Hematopoietic multipotent progenitor cell treated with erythropoietin and hydrocortisone succinate and interleukin-3 and kit ligand, for 15 days (in vitro differentiated cells): ENCODE measurements around the gene GCNA.
A peak's percentile ranks its signal among the peaks of the same experiment; 100 is the strongest.

ENCODE experiments used
- DNase-seq: peaks from one replicate; pipeline ENCODE4 v3.0.0-alpha.2; 2015; ENCODE audit warnings: low spot score

GCNA gene

GRCh38 chrX:71616672-71617529 is 38.7 kb downstream of the GCNA start:
- no peak for DNase-seq

DNA sequence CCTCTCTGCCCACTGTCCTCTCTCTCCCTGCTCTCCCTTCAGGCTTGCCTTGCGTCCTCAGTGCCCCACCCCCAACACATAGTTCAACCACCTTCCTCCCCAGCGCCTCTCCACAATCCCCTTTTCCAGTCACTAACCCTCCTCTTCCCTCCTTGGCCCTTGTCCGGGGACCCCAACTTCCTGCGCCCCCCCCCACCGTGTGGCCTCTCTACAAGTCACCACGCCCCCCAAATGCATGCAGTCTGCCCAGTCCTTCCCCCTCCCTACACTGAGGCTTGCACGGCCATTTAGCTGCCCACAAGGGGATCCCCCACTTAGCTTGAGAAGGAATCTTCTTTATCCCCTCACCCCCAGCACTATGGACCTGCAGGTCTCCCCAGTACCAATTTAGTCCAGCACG is 39.5 kb downstream of the GCNA start:
- no peak for DNase-seq

GRCh38 chrX:71618303-71618721 is 40.1 kb downstream of the GCNA start, which contains the start of gene CXCR3:
TSS of gene CXCR3 (minus strand) at chrX:71618511. CDS start at chrX:71618449, 62 bp downstream.
- no peak for DNase-seq

GRCh38 chrX:71618787-71619186 is 40.5 kb downstream of the GCNA start:
- DNase-seq, result no peak

DNA sequence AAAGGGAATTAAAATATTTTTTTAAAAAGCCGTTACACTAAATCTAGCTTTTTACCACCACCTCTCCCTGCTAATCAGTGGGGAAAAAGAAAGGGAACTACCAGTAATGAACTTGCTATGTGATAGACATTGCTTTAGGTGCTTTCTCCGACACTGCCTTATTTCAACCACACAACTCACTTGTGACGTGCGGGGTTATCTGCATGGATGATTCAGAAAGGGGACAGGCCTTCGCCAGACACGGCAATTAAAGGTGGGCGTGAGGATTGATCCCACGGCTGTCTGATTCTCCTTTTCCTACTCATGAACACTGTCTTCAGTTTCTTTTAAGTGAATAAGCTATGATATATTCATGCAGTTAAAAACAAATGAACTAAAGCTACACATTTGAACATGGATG is 41.0 kb downstream of the GCNA start:
- no peak for DNase-seq

GRCh38 chrX:71619986-71620385 is 41.7 kb downstream of the GCNA start:
- no peak for DNase-seq

DNA sequence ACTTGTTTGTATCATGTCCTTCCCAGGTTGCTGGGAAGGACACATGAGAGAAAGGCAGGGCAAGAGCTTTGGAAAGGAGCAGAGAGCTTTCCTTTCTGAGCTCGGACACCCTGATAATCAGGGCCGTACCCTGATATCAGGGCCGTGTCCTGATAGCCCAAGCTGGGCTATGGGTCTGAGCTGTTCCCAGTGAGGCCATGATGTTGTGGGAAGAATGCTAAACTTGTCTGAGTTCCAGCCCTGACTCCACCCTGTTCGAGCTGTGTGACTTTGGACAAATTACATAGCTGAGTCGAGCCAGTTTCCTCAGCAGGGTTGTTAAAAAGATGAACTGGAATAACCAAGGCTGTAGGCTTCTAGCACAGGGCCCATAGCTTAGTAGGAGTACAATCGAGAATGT is 43.4 kb downstream of the GCNA start:
- no peak for DNase-seq

- DNase-seq, result no peak
Measured at GRCh38 chrX:71622032-71622575, 43.9 kb downstream of the GCNA start.

DNA sequence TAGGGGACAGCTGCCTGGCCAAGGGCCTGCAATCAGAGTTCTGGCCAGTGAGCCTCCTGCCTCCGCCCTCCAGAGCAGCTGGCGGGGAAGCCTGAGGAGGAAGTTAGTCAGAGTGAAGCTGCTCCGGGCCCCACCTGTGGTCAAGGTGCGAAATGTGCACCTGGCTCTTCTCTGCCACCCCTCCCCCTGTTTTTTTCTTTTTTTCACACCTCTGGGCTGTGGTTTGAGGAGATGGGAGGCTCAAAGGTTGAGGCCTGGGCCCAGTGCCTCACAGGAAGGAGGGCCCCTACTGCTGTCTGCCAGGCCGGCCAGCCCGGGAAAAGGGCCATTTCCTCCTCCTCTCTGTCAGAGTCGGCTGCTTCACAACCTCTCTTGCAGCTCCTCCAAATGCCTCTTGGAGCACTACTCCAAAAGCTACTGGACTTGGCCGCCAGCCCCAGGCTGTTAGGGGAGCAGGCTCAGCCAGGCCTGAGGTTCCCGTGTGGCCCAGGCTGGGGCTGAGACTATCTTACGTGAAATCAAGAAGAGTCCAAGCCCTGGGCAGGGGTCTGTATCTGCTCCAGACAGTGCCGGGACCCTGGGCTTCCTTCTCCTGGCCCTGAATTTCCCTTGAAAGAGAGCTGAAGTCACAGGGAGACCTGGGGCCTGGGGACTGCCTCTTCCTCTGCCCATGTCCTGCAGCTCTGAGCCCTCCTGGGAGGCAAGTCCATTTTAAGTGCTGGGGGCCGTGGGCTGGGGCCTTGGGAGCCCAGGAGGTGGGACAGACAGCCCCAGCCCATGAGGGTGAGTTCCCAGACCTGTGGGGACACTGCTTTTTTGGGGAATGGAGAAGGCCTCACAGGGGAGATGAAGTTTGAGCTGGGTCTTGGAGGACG is 44.6 kb downstream of the GCNA start:
- peak; percentile 40 for DNase-seq

DNA sequence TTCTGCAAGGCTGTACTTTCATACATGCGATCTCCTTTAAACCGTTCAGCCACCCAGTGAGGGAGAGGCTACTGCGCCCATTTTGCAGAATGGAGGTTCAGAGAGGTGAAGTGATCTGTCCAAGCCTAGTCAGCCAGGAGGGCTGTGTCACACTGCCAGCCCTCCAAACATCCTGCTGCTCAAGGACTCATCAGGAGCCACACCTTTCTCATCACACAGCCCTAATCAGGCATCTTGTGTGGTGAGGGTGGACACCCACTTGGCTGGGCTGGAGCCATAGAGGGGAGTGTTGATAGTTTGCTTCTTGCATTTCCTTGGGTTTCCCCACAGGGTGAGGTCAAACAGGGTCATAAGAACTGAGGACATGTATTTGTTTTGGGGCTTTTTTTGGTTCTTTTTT is 45.5 kb downstream of the GCNA start:
- peak; percentile 63 for DNase-seq

DNA sequence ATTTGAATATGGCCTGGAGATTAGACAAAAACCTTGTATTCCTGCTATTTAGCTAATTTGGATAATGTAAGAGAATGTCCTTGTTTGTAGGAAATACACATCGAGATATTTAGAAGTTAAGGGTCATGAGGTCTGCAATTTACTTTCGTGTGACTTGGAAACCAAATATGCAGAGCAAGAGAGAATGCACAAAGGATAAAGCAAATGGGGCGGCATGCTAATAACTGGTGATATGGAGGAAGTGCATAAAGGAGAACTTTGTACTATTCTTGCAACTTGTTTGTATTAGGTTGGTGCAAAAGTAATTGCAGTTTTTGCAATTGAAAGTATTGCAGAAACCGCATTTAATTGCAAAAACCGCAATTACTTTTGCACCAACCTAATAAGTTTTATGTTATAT is 47.2 kb downstream of the GCNA start:
- DNase-seq, result no peak

GRCh38 chrX:71626576-71626975 is 48.3 kb downstream of the GCNA start:
- no peak for DNase-seq

DNA sequence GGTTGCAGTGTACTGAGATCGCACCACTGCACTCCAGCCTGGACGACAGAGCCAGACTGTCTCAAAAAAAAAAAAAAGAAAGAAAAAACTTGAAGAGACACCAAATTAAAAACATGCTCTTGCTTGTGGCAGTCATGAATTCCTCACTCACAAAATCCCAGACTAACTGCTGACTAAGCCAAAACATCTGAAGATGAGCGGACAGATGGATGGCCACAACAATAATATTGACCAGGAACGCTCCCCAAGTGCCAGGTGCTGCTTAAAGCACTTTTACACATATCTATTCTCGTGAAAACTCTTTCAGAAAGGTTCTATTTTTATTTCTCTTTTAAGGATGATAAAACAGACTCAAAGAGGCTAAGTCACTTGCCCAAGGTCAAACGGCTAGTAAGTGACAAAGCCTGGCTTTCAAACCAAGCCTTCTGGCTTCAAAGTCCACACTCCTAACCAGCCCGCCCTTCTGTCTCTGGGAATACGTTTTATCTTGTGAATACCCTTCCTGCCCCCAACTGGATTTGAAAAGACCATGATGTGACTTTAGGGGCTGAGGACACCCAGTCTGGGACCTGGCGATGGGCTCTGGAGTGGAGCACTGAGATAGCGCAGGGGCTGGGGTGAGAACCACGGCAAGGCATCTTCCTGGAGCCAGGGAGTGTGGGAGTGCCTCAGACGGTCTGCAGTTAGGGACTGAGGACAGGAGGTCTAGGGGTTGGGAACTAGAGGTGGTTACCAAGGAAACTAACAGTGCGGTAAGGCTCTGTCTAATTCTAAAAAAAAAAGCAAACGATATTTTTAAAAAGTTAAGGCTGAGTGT is 49.6 kb downstream of the GCNA start:
- DNase-seq, result no peak

GRCh38 chrX:71629467-71629866 is 51.2 kb downstream of the GCNA start:
- DNase-seq, result no peak

DNA sequence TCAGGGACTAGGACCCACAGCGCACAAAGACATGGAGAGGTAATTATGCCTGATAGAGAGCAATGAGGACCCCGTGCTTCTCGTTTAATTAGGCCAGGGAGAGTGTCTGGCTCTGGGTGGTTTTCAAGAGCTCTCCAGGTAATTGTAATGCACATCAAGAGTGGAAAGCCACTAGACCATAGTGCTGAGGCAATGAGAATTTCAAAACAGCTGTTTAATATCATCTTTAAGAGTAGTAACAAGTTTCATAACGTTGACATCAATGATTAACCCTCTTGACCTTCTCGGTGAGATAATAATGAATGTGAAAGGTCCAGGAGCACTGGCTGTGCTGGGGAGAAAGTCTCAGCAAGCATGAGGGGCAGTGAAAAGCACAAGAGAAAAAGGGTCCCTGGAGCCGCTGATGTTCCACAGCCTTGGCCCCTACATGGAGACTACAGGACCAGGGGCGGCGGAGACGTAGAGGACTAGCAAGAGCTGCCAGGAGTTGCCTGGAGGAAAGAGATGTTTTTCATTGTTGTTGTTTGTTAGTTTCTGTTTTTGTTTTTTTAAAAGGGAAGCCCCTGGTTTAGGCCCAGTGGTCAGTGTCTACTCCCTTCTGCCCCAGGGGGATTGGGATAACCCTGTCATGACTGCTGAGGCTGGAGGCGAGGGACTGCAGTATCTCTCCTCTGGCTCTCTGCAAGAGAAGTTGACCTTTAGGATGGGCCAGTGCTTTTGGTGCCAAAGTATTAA is 54.9 kb downstream of the GCNA start:
- no peak for DNase-seq

DNA sequence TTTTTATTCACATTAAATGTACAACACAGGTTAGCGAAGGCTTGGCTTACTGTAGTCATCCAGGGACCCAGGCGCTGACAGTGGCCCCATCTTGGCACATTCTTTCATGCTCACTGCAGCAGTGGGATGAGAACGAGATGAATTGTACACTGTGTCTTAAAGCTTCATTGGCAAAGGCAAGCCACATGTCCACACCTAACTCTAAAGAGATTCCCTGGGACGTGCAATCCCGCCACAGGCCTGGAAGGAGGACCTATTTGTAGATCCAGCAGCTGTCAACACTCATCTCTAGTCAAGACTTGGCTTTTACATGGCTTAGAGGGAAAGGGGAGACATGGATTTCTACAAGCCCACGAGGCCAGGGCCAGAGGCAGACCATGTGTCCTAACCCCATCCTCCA is 56.1 kb downstream of the GCNA start:
- no peak for DNase-seq

- peak; percentile 18 for DNase-seq
Measured at GRCh38 chrX:71636438-71637252, 58.4 kb downstream of the GCNA start.

- no peak for DNase-seq
Measured at GRCh38 chrX:71637253-71637618, 59.0 kb downstream of the GCNA start.

DNA sequence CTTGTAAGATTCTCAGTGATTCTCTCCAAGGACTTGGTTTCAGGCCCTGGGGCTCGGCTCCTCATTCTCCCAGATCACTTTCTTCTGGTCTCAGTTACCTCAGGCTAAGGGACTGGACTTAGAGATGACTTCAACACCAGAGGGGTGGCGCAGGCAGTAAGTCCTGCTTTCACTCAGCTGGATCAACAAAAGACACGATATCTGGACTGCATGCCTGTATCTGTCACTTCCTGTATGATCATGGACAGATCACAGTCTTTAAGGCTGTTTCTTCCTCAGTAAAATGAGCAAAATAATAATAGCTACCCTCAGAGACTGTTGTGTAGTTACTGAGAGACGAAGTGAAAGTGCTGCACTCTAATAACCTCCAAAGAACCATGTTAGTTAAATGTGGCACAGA is 59.6 kb downstream of the GCNA start:
- DNase-seq, result no peak

DNA sequence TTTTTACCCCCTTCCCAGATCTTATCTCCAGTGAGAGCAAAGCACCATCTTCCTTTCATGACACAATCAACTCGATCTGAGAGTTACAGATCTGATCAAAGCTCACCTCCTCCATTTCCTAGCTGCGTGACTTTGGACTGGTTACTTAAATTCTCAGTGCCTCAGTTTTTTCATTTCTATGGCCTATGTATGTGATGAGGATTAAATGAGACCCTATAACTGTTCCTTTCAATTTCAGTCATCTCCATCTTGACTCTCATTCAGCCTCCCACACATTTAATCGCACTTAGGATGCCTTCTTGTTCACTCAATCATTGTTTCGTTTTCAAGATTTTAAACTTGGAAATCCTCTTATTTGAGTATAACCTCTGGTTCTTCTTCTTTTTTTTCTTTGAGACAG is 60.2 kb downstream of the GCNA start:
- no peak for DNase-seq
